Measurements from ENCODE around the gene JCAD. TPM values are rescaled to one million over a fixed set of nuclear protein-coding genes. Genes with fewer than 3 reads are reported as not detected.

Gene JCAD
- total and polyA plus RNA-seq, 2 donors = 5.9 to 9.9 TPM

DNA sequence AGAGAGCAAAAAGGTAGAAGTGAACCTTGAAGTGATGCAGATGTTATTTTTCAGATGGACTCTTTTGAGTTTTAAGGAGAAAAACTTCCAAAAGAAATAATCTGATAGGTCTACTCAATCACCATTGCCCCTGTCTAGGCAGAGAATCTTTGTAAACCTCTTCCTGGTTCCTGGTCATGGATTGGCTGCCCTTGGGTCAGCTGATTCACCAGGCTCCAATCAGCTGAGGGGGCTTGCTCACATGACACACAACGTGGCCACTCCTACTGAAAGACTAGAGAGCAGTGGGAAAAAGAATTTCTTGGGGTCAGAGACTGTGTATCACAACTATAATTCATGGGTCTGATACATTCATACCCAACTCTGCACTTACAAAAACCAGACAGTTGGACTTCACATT, 20.0 kb upstream of the JCAD start:
- H3K27ac ChIP-seq (ENCODE audit: low read depth in 1 of 2, low read length in 1 of 2) = no peak overlapping the region
- no peaks in the 10 kb centered on the region for H3K4me1 ChIP-seq (ENCODE audit: control insufficient read depth in 2 of 2, insufficient read depth in 2 of 2, low read length in 2 of 2)
- no peaks in the 10 kb centered on the region for H3K27me3 ChIP-seq (ENCODE audit: control insufficient read depth in 2 of 2, insufficient read depth in 1 of 2, low read length in 1 of 2)
- WGBS = 93% methylated on average over 1 of the region's 1 CpG
- no peak overlapping the region for H3K4me3 ChIP-seq (ENCODE audit: low read length in 2 of 2)
- no peak for DNase-seq (ENCODE audit: low read depth in 6 of 9, low spot score in 9 of 9)
- H3K9me3 ChIP-seq (ENCODE audit: control insufficient read depth in 2 of 2, insufficient read depth in 1 of 2, low read length in 1 of 2) = no peaks in the 10 kb centered on the region
- H3K36me3 ChIP-seq (ENCODE audit: control insufficient read depth in 2 of 2, insufficient read depth in 2 of 2, low read length in 1 of 2) = no peaks in the 10 kb centered on the region

DNA sequence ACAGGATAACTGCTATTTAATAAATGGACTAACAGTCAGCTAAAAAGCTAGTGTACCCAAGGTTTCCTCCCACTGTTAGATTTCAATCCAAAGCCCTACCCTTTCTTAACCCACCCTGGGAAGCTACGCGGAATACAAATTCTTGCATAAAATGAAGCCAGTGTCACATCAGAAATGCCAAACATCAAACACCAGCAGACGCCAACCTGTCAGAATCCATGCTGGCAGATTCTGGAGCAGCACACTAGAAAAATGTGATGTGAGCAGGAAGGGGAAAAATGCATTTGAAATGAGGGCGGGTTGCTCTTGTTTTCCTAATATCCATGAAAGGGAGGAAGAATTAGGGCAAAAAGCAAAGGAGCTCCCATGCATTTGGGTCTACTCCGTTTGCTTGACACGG, 16.1 kb upstream of the JCAD start:
- Histone ChIP-seq H3K27me3 (ENCODE audit: control insufficient read depth in 2 of 2, insufficient read depth in 1 of 2, low read length in 1 of 2) (no peaks in the 10 kb centered on the region), H3K9me3 (ENCODE audit: control insufficient read depth in 2 of 2, insufficient read depth in 1 of 2, low read length in 1 of 2) (no peaks in the 10 kb centered on the region), H3K27ac (ENCODE audit: low read depth in 1 of 2, low read length in 1 of 2) (no peak overlapping the region), H3K4me1 (ENCODE audit: control insufficient read depth in 2 of 2, insufficient read depth in 2 of 2, low read length in 2 of 2) (no peaks in the 10 kb centered on the region), H3K36me3 (ENCODE audit: control insufficient read depth in 2 of 2, insufficient read depth in 2 of 2, low read length in 1 of 2) (no peaks in the 10 kb centered on the region), H3K4me3 (ENCODE audit: low read length in 2 of 2) (no peak overlapping the region)
- DNase-seq (ENCODE audit: low read depth in 6 of 9, low spot score in 9 of 9) = no peak
- 87% methylated on average over 6 of the region's 6 CpGs for WGBS

- H3K27ac ChIP-seq (ENCODE audit: low read depth in 1 of 2, low read length in 1 of 2) = no peak overlapping the region
- H3K4me1 ChIP-seq (ENCODE audit: control insufficient read depth in 2 of 2, insufficient read depth in 2 of 2, low read length in 2 of 2) = no peaks in the 10 kb centered on the region
- no peaks in the 10 kb centered on the region for H3K36me3 ChIP-seq (ENCODE audit: control insufficient read depth in 2 of 2, insufficient read depth in 2 of 2, low read length in 1 of 2)
- H3K27me3 ChIP-seq (ENCODE audit: control insufficient read depth in 2 of 2, insufficient read depth in 1 of 2, low read length in 1 of 2) = no peaks in the 10 kb centered on the region
- no peak for DNase-seq (ENCODE audit: low read depth in 6 of 9, low spot score in 9 of 9)
- no peaks in the 10 kb centered on the region for H3K9me3 ChIP-seq (ENCODE audit: control insufficient read depth in 2 of 2, insufficient read depth in 1 of 2, low read length in 1 of 2)
- H3K4me3 ChIP-seq (ENCODE audit: low read length in 2 of 2) = no peak overlapping the region
Observed at GRCh38 chr10:30074933-30075332, 15.5 kb upstream of the JCAD start.

DNA sequence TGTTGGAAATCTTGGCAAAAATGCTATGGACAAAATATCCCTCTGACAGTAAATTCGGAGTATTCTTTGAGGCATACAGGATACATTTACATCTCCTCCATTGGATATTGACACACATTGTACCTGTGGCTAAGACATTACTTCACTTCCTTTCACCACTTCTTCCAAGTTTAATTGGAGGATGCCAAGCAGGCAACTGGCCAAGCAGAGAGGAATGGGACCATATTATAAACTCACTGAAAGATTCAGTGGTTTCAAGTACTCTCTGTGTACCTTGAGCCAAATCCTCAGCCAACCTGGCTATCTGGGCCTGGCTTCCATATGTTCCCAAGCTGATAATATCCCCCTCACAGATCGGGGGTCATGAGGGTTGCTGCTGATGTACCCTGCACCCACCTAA, 14.7 kb upstream of the JCAD start:
- H3K4me3 ChIP-seq (ENCODE audit: low read length in 2 of 2) = no peak overlapping the region
- H3K27ac ChIP-seq (ENCODE audit: low read depth in 1 of 2, low read length in 1 of 2) = no peak overlapping the region
- WGBS = 98% methylated on average over 2 of the region's 2 CpGs
- no peaks in the 10 kb centered on the region for H3K9me3 ChIP-seq (ENCODE audit: control insufficient read depth in 2 of 2, insufficient read depth in 1 of 2, low read length in 1 of 2)
- no peaks in the 10 kb centered on the region for H3K36me3 ChIP-seq (ENCODE audit: control insufficient read depth in 2 of 2, insufficient read depth in 2 of 2, low read length in 1 of 2)
- no peaks in the 10 kb centered on the region for H3K27me3 ChIP-seq (ENCODE audit: control insufficient read depth in 2 of 2, insufficient read depth in 1 of 2, low read length in 1 of 2)
- no peaks in the 10 kb centered on the region for H3K4me1 ChIP-seq (ENCODE audit: control insufficient read depth in 2 of 2, insufficient read depth in 2 of 2, low read length in 2 of 2)
- no peak for DNase-seq (ENCODE audit: low read depth in 6 of 9, low spot score in 9 of 9)

GRCh38 chr10:30073767-30074060, 14.3 kb upstream of the JCAD start:
- no peaks in the 10 kb centered on the region for H3K27me3 ChIP-seq (ENCODE audit: control insufficient read depth in 2 of 2, insufficient read depth in 1 of 2, low read length in 1 of 2)
- no peak overlapping the region for H3K4me3 ChIP-seq (ENCODE audit: low read length in 2 of 2)
- H3K9me3 ChIP-seq (ENCODE audit: control insufficient read depth in 2 of 2, insufficient read depth in 1 of 2, low read length in 1 of 2) = no peaks in the 10 kb centered on the region
- no peak for DNase-seq (ENCODE audit: low read depth in 6 of 9, low spot score in 9 of 9)
- H3K27ac ChIP-seq (ENCODE audit: low read depth in 1 of 2, low read length in 1 of 2) = no peak overlapping the region
- 96% methylated on average over 4 of the region's 4 CpGs for WGBS
- no peaks in the 10 kb centered on the region for H3K36me3 ChIP-seq (ENCODE audit: control insufficient read depth in 2 of 2, insufficient read depth in 2 of 2, low read length in 1 of 2)
- no peaks in the 10 kb centered on the region for H3K4me1 ChIP-seq (ENCODE audit: control insufficient read depth in 2 of 2, insufficient read depth in 2 of 2, low read length in 2 of 2)

DNA sequence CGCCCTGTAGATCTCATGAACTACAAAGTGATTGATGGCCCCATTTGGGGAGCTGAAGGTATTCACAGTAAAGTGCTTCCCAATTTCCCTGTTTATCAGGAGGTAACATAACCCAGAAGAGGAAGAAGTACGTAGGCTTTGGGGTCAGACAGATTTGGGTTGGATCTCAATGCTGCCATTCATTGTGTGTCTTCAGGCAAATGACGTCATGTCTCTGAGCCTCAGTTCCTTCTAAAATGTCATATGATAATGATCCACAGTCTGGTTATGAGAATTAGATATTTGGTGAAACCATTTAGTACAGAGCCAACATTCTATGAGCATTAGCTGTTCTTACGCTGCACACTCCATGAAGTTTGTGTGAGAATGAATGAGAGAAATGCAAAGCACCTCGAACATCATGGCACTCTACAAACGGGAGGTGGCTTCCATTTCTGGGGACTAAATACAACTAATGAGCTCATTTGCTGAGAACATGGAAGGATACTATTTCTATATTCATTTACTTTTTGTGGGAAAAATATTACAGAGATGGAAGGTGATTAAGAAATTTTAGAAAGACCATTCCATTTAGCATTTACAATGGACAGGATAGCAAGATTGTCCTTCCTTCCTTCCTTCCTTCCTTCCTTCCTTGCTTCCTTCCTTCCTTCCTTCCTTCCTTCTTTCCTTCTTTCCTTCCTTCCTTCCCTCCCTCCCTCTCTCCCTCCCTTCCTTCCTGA, 13.8 kb upstream of the JCAD start:
- Histone ChIP-seq H3K9me3 (ENCODE audit: control insufficient read depth in 2 of 2, insufficient read depth in 1 of 2, low read length in 1 of 2) (no peaks in the 10 kb centered on the region), H3K27me3 (ENCODE audit: control insufficient read depth in 2 of 2, insufficient read depth in 1 of 2, low read length in 1 of 2) (no peaks in the 10 kb centered on the region), H3K27ac (ENCODE audit: low read depth in 1 of 2, low read length in 1 of 2) (no peak overlapping the region), H3K36me3 (ENCODE audit: control insufficient read depth in 2 of 2, insufficient read depth in 2 of 2, low read length in 1 of 2) (no peaks in the 10 kb centered on the region), H3K4me1 (ENCODE audit: control insufficient read depth in 2 of 2, insufficient read depth in 2 of 2, low read length in 2 of 2) (no peaks in the 10 kb centered on the region), H3K4me3 (ENCODE audit: low read length in 2 of 2) (no peak overlapping the region)
- 98% methylated on average over 6 of the region's 6 CpGs for WGBS
- DNase-seq (ENCODE audit: low read depth in 6 of 9, low spot score in 9 of 9) = no peak

GRCh38 chr10:30072068-30072467, 12.7 kb upstream of the JCAD start:
- H3K4me1 ChIP-seq (ENCODE audit: control insufficient read depth in 2 of 2, insufficient read depth in 2 of 2, low read length in 2 of 2) = no peaks in the 10 kb centered on the region
- no peak for DNase-seq (ENCODE audit: low read depth in 6 of 9, low spot score in 9 of 9)

DNA sequence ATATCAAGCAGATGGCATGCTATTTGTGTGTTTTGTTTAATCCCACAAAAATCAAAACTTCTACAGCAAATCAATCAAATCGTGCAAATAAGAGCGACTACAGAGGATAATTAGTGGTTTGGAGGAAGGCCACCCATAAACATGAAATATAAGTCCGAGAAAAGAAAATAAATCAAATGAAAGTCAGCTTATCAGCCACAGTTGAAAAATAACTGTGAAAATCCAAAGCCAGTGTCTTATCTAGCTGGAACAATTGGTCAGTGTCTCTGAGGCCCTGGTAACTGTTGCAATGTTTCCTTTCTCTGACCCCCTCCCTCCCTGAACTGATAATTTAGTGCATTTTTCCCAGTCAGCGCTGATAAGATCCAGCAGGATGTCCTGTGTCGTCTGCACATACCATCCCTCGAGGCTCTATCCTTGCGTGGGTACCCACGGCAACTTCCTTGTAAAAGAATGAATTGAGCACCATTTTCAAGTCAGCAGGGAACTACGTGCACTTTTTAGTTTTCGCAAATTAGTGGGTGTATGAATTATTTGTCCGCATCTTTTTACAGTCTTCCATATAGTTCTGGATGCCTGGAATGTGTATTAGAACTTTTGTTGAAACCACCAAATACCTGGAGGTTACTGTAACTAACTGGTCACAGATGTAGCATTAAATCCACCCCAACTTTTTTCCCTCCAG, 10.8 kb upstream of the JCAD start:
- H3K36me3 ChIP-seq (ENCODE audit: control insufficient read depth in 2 of 2, insufficient read depth in 2 of 2, low read length in 1 of 2) = no peaks in the 10 kb centered on the region
- H3K27me3 ChIP-seq (ENCODE audit: control insufficient read depth in 2 of 2, insufficient read depth in 1 of 2, low read length in 1 of 2) = no peaks in the 10 kb centered on the region
- H3K4me3 ChIP-seq (ENCODE audit: low read length in 2 of 2) = no peak overlapping the region
- 78% methylated on average over 11 of the region's 11 CpGs for WGBS
- DNase-seq (ENCODE audit: low read depth in 6 of 9, low spot score in 9 of 9) = no peak
- no peaks in the 10 kb centered on the region for H3K9me3 ChIP-seq (ENCODE audit: control insufficient read depth in 2 of 2, insufficient read depth in 1 of 2, low read length in 1 of 2)
- no peak overlapping the region for H3K27ac ChIP-seq (ENCODE audit: low read depth in 1 of 2, low read length in 1 of 2)
- no peaks in the 10 kb centered on the region for H3K4me1 ChIP-seq (ENCODE audit: control insufficient read depth in 2 of 2, insufficient read depth in 2 of 2, low read length in 2 of 2)

More at GRCh38 chr10:30072068-30072467, 12.7 kb upstream of the JCAD start:
- Histone ChIP-seq H3K27ac (ENCODE audit: low read depth in 1 of 2, low read length in 1 of 2) (no peak overlapping the region), H3K36me3 (ENCODE audit: control insufficient read depth in 2 of 2, insufficient read depth in 2 of 2, low read length in 1 of 2) (no peaks in the 10 kb centered on the region), H3K4me3 (ENCODE audit: low read length in 2 of 2) (no peak overlapping the region), H3K27me3 (ENCODE audit: control insufficient read depth in 2 of 2, insufficient read depth in 1 of 2, low read length in 1 of 2) (no peaks in the 10 kb centered on the region), H3K9me3 (ENCODE audit: control insufficient read depth in 2 of 2, insufficient read depth in 1 of 2, low read length in 1 of 2) (no peaks in the 10 kb centered on the region)

- H3K36me3 ChIP-seq (ENCODE audit: control insufficient read depth in 2 of 2, insufficient read depth in 2 of 2, low read length in 1 of 2) = no peaks in the 10 kb centered on the region
- WGBS = 98% methylated on average over 4 of the region's 4 CpGs
- H3K27ac ChIP-seq (ENCODE audit: low read depth in 1 of 2, low read length in 1 of 2) = no peak overlapping the region
Observed at GRCh38 chr10:30068492-30069223, 9.3 kb upstream of the JCAD start.

More at GRCh38 chr10:30068492-30069223, 9.3 kb upstream of the JCAD start:
- Histone ChIP-seq H3K4me1 (ENCODE audit: control insufficient read depth in 2 of 2, insufficient read depth in 2 of 2, low read length in 2 of 2) (no peaks in the 10 kb centered on the region), H3K9me3 (ENCODE audit: control insufficient read depth in 2 of 2, insufficient read depth in 1 of 2, low read length in 1 of 2) (no peaks in the 10 kb centered on the region), H3K4me3 (ENCODE audit: low read length in 2 of 2) (no peak overlapping the region), H3K27me3 (ENCODE audit: control insufficient read depth in 2 of 2, insufficient read depth in 1 of 2, low read length in 1 of 2) (no peaks in the 10 kb centered on the region)
- no peak for DNase-seq (ENCODE audit: low read depth in 6 of 9, low spot score in 9 of 9)

Measured in thymus (tissue), 11 donors.